IMR-90 (cell line): ENCODE results near the gene ICAM2. TPM values are rescaled to one million over a fixed set of nuclear protein-coding genes. Genes with fewer than 3 reads are reported as not detected.

ENCODE experiments used
- ATAC-seq: fragments of 200-7000 bp; cut with Tn5 transposase; 2 replicates; pipeline ENCODE4 v1.9.1; 2020; ENCODE audit warnings: low read depth, mild to moderate bottlenecking, moderate library complexity
- BruUV-seq: library from RNA; stranded (reverse); fragments of 400-500 nt; replicated peaks from 2 replicates; lab custom pipeline; 2021; lab: Mats Ljungman, UMichigan
- CTCF ChIA-PET: fragments of 300-600 bp; formaldehyde crosslinking; extraction: SDS; loops from one replicate; lab custom pipeline; 2021; ENCODE audit warnings: antibody characterized with exemption; lab: Yijun Ruan, JAX
- POLR2A ChIA-PET: fragments of 300-600 bp; sonication (Branson Sonifier 250); formaldehyde crosslinking; loops from one replicate; lab custom pipeline; 2022; ENCODE audit warnings: antibody characterized with exemption; ENCODE audit not compliant: unreplicated experiment; lab: Charles Lee
- DNase-seq: peaks from one replicate; pipeline ENCODE4 v3.0.0; 2013
- H2AFZ ChIP-seq: replicated peaks from 2 replicates; pipeline ENCODE3; 2013; ENCODE audit warnings: low read length, mild to moderate bottlenecking; ENCODE audit not compliant: poor library complexity
- H2AK5ac ChIP-seq: 2 replicates; pipeline ENCODE4 v1.6.1; 2013; ENCODE audit warnings: low read depth, low read length, inconsistent platforms
- H2AK9ac ChIP-seq: replicated peaks from 2 replicates; pipeline ENCODE3; 2013; ENCODE audit warnings: mild to moderate bottlenecking, low read depth, low read length, moderate library complexity; ENCODE audit not compliant: poor library complexity
- H2BK120ac ChIP-seq: 2 replicates; pipeline ENCODE4 v1.6.1; 2013; ENCODE audit warnings: low read depth, low read length, inconsistent platforms
- H2BK15ac ChIP-seq: 3 replicates; pipeline ENCODE4 v1.6.1; 2013; ENCODE audit warnings: low read depth, low read length, inconsistent platforms
- H2BK20ac ChIP-seq: 2 replicates; pipeline ENCODE4 v1.6.1; 2013; ENCODE audit warnings: low read depth, mild to moderate bottlenecking, inconsistent platforms, low read length, moderate library complexity
- H2BK5ac ChIP-seq: 2 replicates; pipeline ENCODE4 v1.6.1; 2013; ENCODE audit warnings: mild to moderate bottlenecking, low read depth, low read length, inconsistent platforms; ENCODE audit not compliant: poor library complexity, severe bottlenecking
- H3K14ac ChIP-seq: replicated peaks from 2 replicates; pipeline ENCODE4 v1.6.1; 2013; ENCODE audit warnings: low read depth, low read length, inconsistent platforms
- H3K18ac ChIP-seq: 2 replicates; pipeline ENCODE4 v1.6.1; 2013; ENCODE audit warnings: low read depth, low read length, control low read depth
- H3K23ac ChIP-seq: 2 replicates; pipeline ENCODE4 v1.6.1; 2013; ENCODE audit warnings: low read depth, low read length, inconsistent platforms
- H3K27ac ChIP-seq: 2 replicates; pipeline ENCODE4 v1.5.1; 2013; ENCODE audit warnings: mild to moderate bottlenecking, control low read depth, low read length; ENCODE audit not compliant: insufficient read depth
- H3K27me3 ChIP-seq: 2 replicates; pipeline ENCODE4 v1.6.1; 2013; ENCODE audit warnings: low read length; ENCODE audit not compliant: control insufficient read depth, insufficient read depth
- H3K36me3 ChIP-seq: 2 replicates; pipeline ENCODE4 v1.6.1; 2013; ENCODE audit warnings: low read length, mixed read lengths; ENCODE audit not compliant: control insufficient read depth, insufficient read depth
- H3K4ac ChIP-seq: 2 replicates; pipeline ENCODE4 v1.6.1; 2013; ENCODE audit warnings: low read depth, low read length, inconsistent platforms
- H3K4me1 ChIP-seq: 2 replicates; pipeline ENCODE4 v1.6.1; 2013; ENCODE audit warnings: low read length, mixed read lengths; ENCODE audit not compliant: control insufficient read depth, insufficient read depth
- H3K4me2 ChIP-seq: 2 replicates; pipeline ENCODE4 v1.6.1; 2013; ENCODE audit warnings: low read depth, mild to moderate bottlenecking, control low read depth, low read length, moderate library complexity
- H3K4me3 ChIP-seq: 2 replicates; pipeline ENCODE4 v1.5.1; 2013; ENCODE audit warnings: low read depth, mild to moderate bottlenecking, control low read depth, low read length, moderate library complexity; ENCODE audit not compliant: insufficient read depth
- H3K56ac ChIP-seq: 2 replicates; pipeline ENCODE4 v1.6.1; 2013; ENCODE audit warnings: low read length, inconsistent platforms; ENCODE audit not compliant: insufficient read depth; ENCODE audit errors: extremely low read depth
- H3K79me1 ChIP-seq, 2 experiments: 2 replicates each; pipeline ENCODE4 v1.6.1; 2013; ENCODE audit warnings: low read length in 2 of 2, inconsistent platforms in 1 of 2, low read depth in 1 of 2
- H3K9ac ChIP-seq: 2 replicates; pipeline ENCODE4 v1.6.1; 2013; ENCODE audit warnings: low read depth, low read length, control low read depth
- H3K9me1 ChIP-seq: 2 replicates; pipeline ENCODE4 v1.6.1; 2013; ENCODE audit warnings: low read length, inconsistent platforms; ENCODE audit not compliant: insufficient read depth
- H3K9me3 ChIP-seq: 2 replicates; pipeline ENCODE4 v1.6.1; 2013; ENCODE audit warnings: low read length; ENCODE audit not compliant: control insufficient read depth, insufficient read depth
- H4K20me1 ChIP-seq: 2 replicates; pipeline ENCODE4 v1.6.1; 2013; ENCODE audit warnings: low read length, inconsistent platforms; ENCODE audit not compliant: insufficient read depth
- H4K5ac ChIP-seq: 2 replicates; pipeline ENCODE4 v1.6.1; 2013; ENCODE audit warnings: mild to moderate bottlenecking, low read depth, low read length, control low read depth
- H4K8ac ChIP-seq, 2 experiments: 2 replicates each; pipeline ENCODE4 v1.6.1; 2013; ENCODE audit warnings: low read depth in 2 of 2, low read length in 2 of 2, control low read depth in 1 of 2, inconsistent platforms in 1 of 2
- H4K91ac ChIP-seq: 2 replicates; pipeline ENCODE4 v1.6.1; 2013; ENCODE audit warnings: low read depth, low read length, inconsistent platforms; ENCODE audit not compliant: insufficient read depth
- BHLHE40 ChIP-seq: fragments of 150-350 bp; IDR thresholded peaks from 2 replicates; pipeline ENCODE4 v1.6.1; 2016; ENCODE audit warnings: mild to moderate bottlenecking, low read depth, low read length
- CHD1 ChIP-seq: IDR thresholded peaks from 2 replicates; pipeline ENCODE4 v1.6.1; 2012; ENCODE audit warnings: low read depth, low read length, improper control_type of control experiment
- POLR2A ChIP-seq: IDR thresholded peaks from 2 replicates; pipeline ENCODE4 v1.6.1; 2012; ENCODE audit warnings: mild to moderate bottlenecking, low read depth, low read length
- RAD21 ChIP-seq: IDR thresholded peaks from 2 replicates; pipeline ENCODE4 v1.6.1; 2012; ENCODE audit warnings: low read length, improper control_type of control experiment
- RCOR1 ChIP-seq: IDR thresholded peaks from 2 replicates; pipeline ENCODE4 v1.6.1; 2012; ENCODE audit warnings: mild to moderate bottlenecking, low read length, improper control_type of control experiment; ENCODE audit not compliant: insufficient replicate concordance
- SMC3 ChIP-seq: fragments of 150-350 bp; IDR thresholded peaks from 2 replicates; pipeline ENCODE4 v1.6.1; 2016; ENCODE audit warnings: low read depth, mild to moderate bottlenecking, antibody characterized with exemption, low read length, moderate library complexity
- WGBS, 2 experiments: methylation state at CpG; one replicate each; pipeline versions ENCODE4 v1.1.5 to v1.1.7; 2013; ENCODE audit warnings: missing lambda C conversion rate in 2 of 2; ENCODE audit not compliant: insufficient read length in 1 of 2; ENCODE audit errors: extremely low coverage in 2 of 2; 5-methylcytosine and 5-hydroxymethylcytosine counted together
- dilution Hi-C: fragments of 300-500 bp; cut with HindIII; formaldehyde crosslinking; loops from one replicate; pipeline ENCODE4 v1.14.3; 2018; ENCODE audit warnings: low sequenced_read_pairs; ENCODE audit not compliant: unreplicated experiment
- in situ Hi-C: fragments of 300-500 bp; cut with MboI; formaldehyde crosslinking; loops from 3 replicates; pipeline ENCODE4 v1.14.3; 2019; ENCODE audit warnings: low sequenced_read_pairs, inconsistent platforms, mixed read lengths
- intact Hi-C: fragments of 100-400 bp; cut with micrococcal nuclease; formaldehyde crosslinking; loops from 2 replicates; pipeline ENCODE4 v1.10.0; 2022
- polyA plus RNA-seq, 3 experiments: library from polyadenylated mRNA; depleted of rRNA; stranded (reverse); fragments of >200 nt; gene quantifications; 2 replicates each; pipeline ENCODE4 v1.2.3, GENCODE V29; 2012; ENCODE audit warnings: low replicate concordance in 1 of 3
- total RNA-seq: library from RNA; depleted of rRNA; stranded (reverse); fragments of >200 nt; gene quantifications from 2 replicates; pipeline ENCODE4 v1.2.3, GENCODE V29; 2012
- TF ChIP-seq, protein P1 (sequence below): fragments of 150-350 bp; IDR thresholded peaks from 2 replicates; pipeline ENCODE4 v1.6.1; 2017; ENCODE audit warnings: mild to moderate bottlenecking, antibody characterized with exemption, low read length, low read depth
- TF ChIP-seq, protein P2 (sequence below): conservative IDR thresholded peaks from 2 replicates; pipeline ENCODE4 v1.5.1; 2012; ENCODE audit warnings: mild to moderate bottlenecking, low read depth, low read length, improper control_type of control experiment

Gene ICAM2
- total and polyA plus RNA-seq, 2 of the 4 experiments (the other 2 are of a cell fraction), result 0.12 TPM; not detected in 1

DNA sequence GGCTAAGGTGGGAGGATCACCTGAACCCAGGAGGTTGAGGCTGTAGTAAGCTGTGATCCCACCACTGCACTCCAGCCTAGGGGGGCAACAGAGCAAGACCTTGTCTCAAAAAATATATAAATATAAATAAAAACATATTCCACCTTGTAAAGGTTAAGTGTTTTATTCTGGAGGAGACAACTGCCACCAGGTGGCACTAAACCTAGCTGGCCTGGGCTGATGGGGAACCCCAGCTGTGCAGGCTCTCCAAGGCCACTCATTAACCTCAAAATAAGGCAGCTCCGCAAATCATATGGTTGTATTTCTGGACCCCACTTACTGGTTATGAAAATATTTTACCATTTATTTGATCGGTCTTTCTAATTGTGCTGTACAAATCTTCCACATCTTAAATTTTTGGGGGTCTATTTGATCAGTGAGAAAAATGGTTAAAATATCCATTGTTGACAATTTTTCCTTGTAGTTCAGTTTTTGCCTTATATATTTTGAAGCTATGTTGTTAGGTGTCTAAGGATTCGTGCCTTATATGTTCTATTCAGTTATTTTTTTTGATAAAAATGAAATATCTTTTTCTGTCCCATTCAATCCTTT lies 8.5 kb upstream of the ICAM2 start:
- no peak overlapping the region for H3K23ac ChIP-seq
- no peak for TF ChIP-seq RCOR1
- no peak for TF ChIP-seq POLR2A
- TF ChIP-seq, protein P1, sequence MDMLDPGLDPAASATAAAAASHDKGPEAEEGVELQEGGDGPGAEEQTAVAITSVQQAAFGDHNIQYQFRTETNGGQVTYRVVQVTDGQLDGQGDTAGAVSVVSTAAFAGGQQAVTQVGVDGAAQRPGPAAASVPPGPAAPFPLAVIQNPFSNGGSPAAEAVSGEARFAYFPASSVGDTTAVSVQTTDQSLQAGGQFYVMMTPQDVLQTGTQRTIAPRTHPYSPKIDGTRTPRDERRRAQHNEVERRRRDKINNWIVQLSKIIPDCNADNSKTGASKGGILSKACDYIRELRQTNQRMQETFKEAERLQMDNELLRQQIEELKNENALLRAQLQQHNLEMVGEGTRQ, result no peak
- TF ChIP-seq CHD1, result no peak
- TF ChIP-seq SMC3, result peak; percentile 92
- TF ChIP-seq RAD21, result peak; percentile 76
- no peak for TF ChIP-seq BHLHE40
- TF ChIP-seq, protein P2, sequence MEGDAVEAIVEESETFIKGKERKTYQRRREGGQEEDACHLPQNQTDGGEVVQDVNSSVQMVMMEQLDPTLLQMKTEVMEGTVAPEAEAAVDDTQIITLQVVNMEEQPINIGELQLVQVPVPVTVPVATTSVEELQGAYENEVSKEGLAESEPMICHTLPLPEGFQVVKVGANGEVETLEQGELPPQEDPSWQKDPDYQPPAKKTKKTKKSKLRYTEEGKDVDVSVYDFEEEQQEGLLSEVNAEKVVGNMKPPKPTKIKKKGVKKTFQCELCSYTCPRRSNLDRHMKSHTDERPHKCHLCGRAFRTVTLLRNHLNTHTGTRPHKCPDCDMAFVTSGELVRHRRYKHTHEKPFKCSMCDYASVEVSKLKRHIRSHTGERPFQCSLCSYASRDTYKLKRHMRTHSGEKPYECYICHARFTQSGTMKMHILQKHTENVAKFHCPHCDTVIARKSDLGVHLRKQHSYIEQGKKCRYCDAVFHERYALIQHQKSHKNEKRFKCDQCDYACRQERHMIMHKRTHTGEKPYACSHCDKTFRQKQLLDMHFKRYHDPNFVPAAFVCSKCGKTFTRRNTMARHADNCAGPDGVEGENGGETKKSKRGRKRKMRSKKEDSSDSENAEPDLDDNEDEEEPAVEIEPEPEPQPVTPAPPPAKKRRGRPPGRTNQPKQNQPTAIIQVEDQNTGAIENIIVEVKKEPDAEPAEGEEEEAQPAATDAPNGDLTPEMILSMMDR, result peak; percentile 72
- no peak overlapping the region for H3K18ac ChIP-seq
- dilution Hi-C loops (no loop called here), intact Hi-C loops (loop anchor here (1.0 kb wide), 2 partner anchors 104 to 253 kb away; no protein-coding TSS in a partner anchor), in situ Hi-C loops (loop anchor here (10.0 kb wide), 2 partner anchors 114 to 256 kb away; partner anchors contain the start of genes CSHL1 and GH1)
- H3K4ac ChIP-seq, result no peak overlapping the region
- no peak overlapping the region for H4K5ac ChIP-seq
- no peak overlapping the region for H2BK20ac ChIP-seq
- no peak overlapping the region for H3K56ac ChIP-seq
- no peaks in the 10 kb centered on the region for H3K9me3 ChIP-seq
- H3K14ac ChIP-seq, result no peak overlapping the region
- H2AFZ ChIP-seq, result no peak overlapping the region
- BruUV-seq, result no TSS peak
- no peaks in the 10 kb centered on the region for H4K20me1 ChIP-seq
- no peaks in the 10 kb centered on the region for H3K9me1 ChIP-seq
- CTCF ChIA-PET, result interaction anchor here (0.7 to 4.1 kb wide), 16 partner anchors 9 to 253 kb away, joined by 3 to 74 read pairs (median 4); partner anchors contain the start of genes ERN1 and ICAM2
- H2AK5ac ChIP-seq, result no peak overlapping the region
- ATAC-seq (peak; percentile 81), DNase-seq (peak; percentile 67)
- H3K79me1 ChIP-seq, result no peaks in the 10 kb centered on the region
- no peak overlapping the region for H3K27ac ChIP-seq
- no peak overlapping the region for H2BK120ac ChIP-seq
- POLR2A ChIA-PET, result no interaction called here
- no peak overlapping the region for H2BK15ac ChIP-seq
- H3K4me1 ChIP-seq, result 0 out of 2 replicates have a peak, but pooled peaks cover 2% of the 10 kb centered on the region
- H3K4me2 ChIP-seq, result no peak overlapping the region
- no peaks in the 10 kb centered on the region for H3K27me3 ChIP-seq
- H3K9ac ChIP-seq, result no peak overlapping the region
- WGBS, 2 experiments, result no CpG with 5 or more reads among the region's 3 CpGs
- H4K91ac ChIP-seq, result no peak overlapping the region
- H2AK9ac ChIP-seq, result no peak overlapping the region
- no peaks in the 10 kb centered on the region for H3K36me3 ChIP-seq
- no peak overlapping the region for H4K8ac ChIP-seq
- no peak overlapping the region for H2BK5ac ChIP-seq
- no peak overlapping the region for H3K4me3 ChIP-seq
